ENCODE measurements around the gene CRNKL1. TPM values are rescaled to one million over a fixed set of nuclear protein-coding genes. Genes with fewer than 3 reads are reported as not detected.

The CRNKL1 gene
- total and polyA plus RNA-seq, 11 donors, result 11.4 to 21.5 (median 15.7) TPM

GRCh38 chr20:20039752-20040387, 12.4 kb downstream of the CRNKL1 start:
- Histone ChIP-seq H3K27me3 (no peaks in the 10 kb centered on the region), H3K4me3 (no peak overlapping the region), H3K4me1 (no peaks in the 10 kb centered on the region), H3K27ac (no peak overlapping the region), H3K36me3 (peaks cover 0 to 100% (median 100%) of the 10 kb centered on the region in 9 donors), H3K9me3 (no peaks in the 10 kb centered on the region)
- TF ChIP-seq POLR2A (IDR thresholded peaks at IDR 0.05) (no peak), CTCF (IDR thresholded peaks at IDR 0.05) (no peak)
- intact Hi-C loops (cut with DNase I), result no loop called here
- DNase-seq (no peak), ATAC-seq (no peak)
- 94 to 97% (median 96%) methylated on average over 6 of the region's 6 CpGs for WGBS, 4 donors

- WGBS, 4 donors, result 92 to 97% (median 94%) methylated on average over 6 of the region's 6 CpGs
- Histone ChIP-seq H3K9me3 (no peaks in the 10 kb centered on the region), H3K4me3 (no peak overlapping the region), H3K4me1 (no peaks in the 10 kb centered on the region), H3K36me3 (peaks cover 0 to 100% (median 99%) of the 10 kb centered on the region in 9 donors), H3K27ac (no peak overlapping the region), H3K27me3 (no peaks in the 10 kb centered on the region)
- no peak for TF ChIP-seq CTCF (IDR thresholded peaks at IDR 0.05)
- no peak for TF ChIP-seq POLR2A (IDR thresholded peaks at IDR 0.05)
- ATAC-seq (no peak), DNase-seq (no peak)
- intact Hi-C loops (cut with DNase I), result no loop called here
These were observed 13.7 kb downstream of the CRNKL1 start for GRCh38 chr20:20038586-20038985.

DNA sequence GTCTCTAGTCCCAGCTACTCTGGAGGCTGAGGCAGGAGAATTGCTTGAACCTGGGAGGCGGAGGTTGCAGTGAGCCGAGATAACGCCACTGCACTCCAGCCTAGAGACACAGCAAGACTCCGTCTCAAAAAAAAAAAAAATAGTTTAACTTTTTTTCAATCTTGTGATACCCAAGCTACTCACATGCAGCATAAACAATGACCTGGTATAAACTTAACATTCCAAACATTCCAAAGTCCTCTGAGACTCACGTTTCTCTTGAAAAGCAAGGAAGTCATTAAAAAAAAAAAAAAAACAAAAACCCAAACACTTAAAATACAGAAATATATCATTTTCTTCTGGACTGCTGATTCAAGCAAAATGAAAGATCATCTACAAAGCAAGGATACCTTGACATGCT, 14.3 kb downstream of the CRNKL1 start:
- Histone ChIP-seq H3K36me3 (peaks cover 0 to 100% (median 99%) of the 10 kb centered on the region in 9 donors), H3K27ac (no peak overlapping the region), H3K9me3 (no peaks in the 10 kb centered on the region), H3K4me3 (no peak overlapping the region), H3K27me3 (no peaks in the 10 kb centered on the region), H3K4me1 (no peaks in the 10 kb centered on the region)
- whole genome bisulfite sequencing, 4 donors, result 54 to 68% (median 58%) methylated on average over 5 of the region's 5 CpGs
- no peak for ATAC-seq
- TF ChIP-seq POLR2A (IDR thresholded peaks at IDR 0.05) (no peak), CTCF (IDR thresholded peaks at IDR 0.05) (no peak)
- DNase-seq, result no peak
- intact Hi-C loops (cut with DNase I), result no loop called here

DNA sequence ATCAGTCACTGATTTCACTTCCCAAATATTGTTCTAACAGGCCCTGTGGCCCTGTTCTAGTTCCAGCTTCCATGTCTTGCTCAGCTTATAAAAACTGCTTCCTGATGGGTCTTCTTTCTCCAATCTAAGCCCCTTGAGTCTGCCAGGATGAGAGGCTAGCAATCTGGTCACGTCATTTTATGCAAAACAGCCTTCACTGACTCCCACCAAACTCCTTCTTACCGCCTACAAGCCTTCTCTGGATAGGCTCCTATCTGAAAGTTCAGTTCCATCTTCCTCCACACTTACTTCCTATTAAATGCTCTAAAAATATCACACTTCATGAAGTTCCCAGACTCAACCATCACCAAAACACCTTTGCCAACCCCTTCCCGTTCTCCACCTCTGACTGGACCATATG, 15.5 kb downstream of the CRNKL1 start:
- Histone ChIP-seq H3K27ac (no peak overlapping the region), H3K4me3 (no peak overlapping the region), H3K9me3 (no peaks in the 10 kb centered on the region), H3K27me3 (no peaks in the 10 kb centered on the region), H3K4me1 (no peaks in the 10 kb centered on the region), H3K36me3 (peaks cover 0 to 100% (median 99%) of the 10 kb centered on the region in 9 donors)
- intact Hi-C loops (cut with DNase I), result no loop called here
- DNase-seq (no peak), ATAC-seq (peak in 1 of 4 donors; percentile 20)
- WGBS, 4 donors, result 90 to 92% (median 90%) methylated on average over 3 of the region's 3 CpGs
- TF ChIP-seq CTCF (IDR thresholded peaks at IDR 0.05) (no peak), POLR2A (IDR thresholded peaks at IDR 0.05) (no peak)
